NB4 (cell line): Measurements from ENCODE around the gene NPC2.

ENCODE experiments used
- CTCF ChIP-seq: IDR thresholded peaks from one replicate; pipeline ENCODE4 v1.5.1; 2012; ENCODE audit warnings: low read depth, low read length
- MAX ChIP-seq: IDR thresholded peaks from 2 replicates; pipeline ENCODE4 v1.6.1; 2011; ENCODE audit warnings: low read depth, low read length

- TF ChIP-seq CTCF (no peak), MAX (no peak)
These were observed 12.0 kb upstream of the NPC2 start for GRCh38 chr14:74504874-74505720.
